Mucosa of rectum (tissue), 2 donors: ENCODE results near the gene NFIC.
A peak's percentile ranks its signal among the peaks of the same experiment; 100 is the strongest.

ENCODE experiments used
- H3K27ac ChIP-seq, 2 donors: one replicate each; pipeline ENCODE4 v1.7.0; 2013; ENCODE audit warnings: inconsistent platforms in 2 of 2, low read depth in 2 of 2, low read length in 2 of 2
- H3K27me3 ChIP-seq, 2 donors: one replicate each; pipeline ENCODE4 v1.7.0; 2013; ENCODE audit warnings: low read length in 2 of 2; ENCODE audit not compliant: control insufficient read depth in 2 of 2, insufficient read depth in 2 of 2
- H3K36me3 ChIP-seq, 2 donors: one replicate each; pipeline ENCODE4 v1.7.0; 2013; ENCODE audit warnings: low read length in 2 of 2; ENCODE audit not compliant: control insufficient read depth in 2 of 2, insufficient read depth in 2 of 2
- H3K4me1 ChIP-seq, 2 donors: one replicate each; pipeline ENCODE4 v1.7.0; 2013; ENCODE audit warnings: low read length in 2 of 2, mild to moderate bottlenecking in 1 of 2; ENCODE audit not compliant: control insufficient read depth in 2 of 2, insufficient read depth in 2 of 2
- H3K4me3 ChIP-seq, 2 donors: one replicate each; pipeline ENCODE4 v1.7.0; 2013; ENCODE audit warnings: low read length in 2 of 2
- H3K9ac ChIP-seq, 2 donors: one replicate each; pipeline ENCODE4 v1.7.0; 2013; ENCODE audit warnings: low read length in 2 of 2, low read depth in 1 of 2, mild to moderate bottlenecking in 1 of 2
- H3K9me3 ChIP-seq, 2 donors: one replicate each; pipeline ENCODE4 v1.7.0; 2013; ENCODE audit warnings: low read length in 2 of 2; ENCODE audit not compliant: control insufficient read depth in 2 of 2
- donor health status: healthy.
- donor health status: Normal muscosa, but diverticular disease.

NFIC gene

GRCh38 chr19:3458229-3459088, 92.1 kb downstream of the NFIC start:
- Histone ChIP-seq H3K36me3 (peaks cover 16 to 17% of the 10 kb centered on the region in 2 donors), H3K4me1 (peaks cover 5 to 7% of the 10 kb centered on the region in 2 donors), H3K9ac (no peak overlapping the region), H3K27me3 (no peaks in the 10 kb centered on the region), H3K9me3 (no peaks in the 10 kb centered on the region), H3K27ac (peak overlapping the region; percentile 36 to 67), H3K4me3 (no peak overlapping the region)

DNA sequence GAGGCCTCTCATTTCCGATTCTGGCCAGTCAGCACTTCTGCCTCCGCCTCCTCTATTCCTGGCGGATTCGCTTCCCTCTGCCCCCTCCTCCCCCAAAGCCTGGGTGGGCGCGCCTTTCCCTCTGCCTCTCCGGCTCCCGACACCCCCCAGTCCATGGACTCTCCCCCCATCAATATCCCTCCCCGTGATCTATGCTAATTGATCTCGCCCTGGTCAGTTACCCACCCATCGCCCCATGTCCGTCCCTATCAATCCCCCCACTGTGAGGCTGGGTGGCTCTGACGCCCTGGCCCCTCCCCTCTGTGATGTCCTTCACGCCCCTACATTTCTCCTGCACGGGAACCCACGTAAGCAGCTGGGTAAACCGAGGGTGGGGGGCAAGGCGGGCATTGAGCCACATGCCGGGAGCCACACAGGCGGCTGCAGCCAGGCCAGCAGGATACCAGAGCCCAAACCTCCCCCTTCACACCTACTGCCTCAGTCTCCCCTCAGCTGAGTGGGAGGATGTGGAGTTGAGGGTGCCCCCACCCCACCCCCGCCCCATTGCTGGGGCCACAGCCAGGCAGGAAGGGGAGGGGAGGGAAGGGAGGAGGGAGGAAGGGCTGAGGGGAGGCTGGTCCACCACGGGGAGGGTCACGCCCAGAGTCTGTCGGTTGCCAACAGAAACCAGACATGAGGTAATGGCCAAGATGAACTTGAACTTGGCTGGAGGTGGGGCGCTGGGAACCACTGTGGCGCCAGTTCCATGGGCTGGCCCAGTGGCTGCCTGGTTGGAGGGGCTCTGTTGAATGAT, 92.9 kb downstream of the NFIC start:
- peaks cover 5 to 7% of the 10 kb centered on the region in 2 donors for H3K4me1 ChIP-seq
- H3K27ac ChIP-seq, result peak overlapping the region; percentile 36 to 67
- H3K9ac ChIP-seq, result no peak overlapping the region

DNA sequence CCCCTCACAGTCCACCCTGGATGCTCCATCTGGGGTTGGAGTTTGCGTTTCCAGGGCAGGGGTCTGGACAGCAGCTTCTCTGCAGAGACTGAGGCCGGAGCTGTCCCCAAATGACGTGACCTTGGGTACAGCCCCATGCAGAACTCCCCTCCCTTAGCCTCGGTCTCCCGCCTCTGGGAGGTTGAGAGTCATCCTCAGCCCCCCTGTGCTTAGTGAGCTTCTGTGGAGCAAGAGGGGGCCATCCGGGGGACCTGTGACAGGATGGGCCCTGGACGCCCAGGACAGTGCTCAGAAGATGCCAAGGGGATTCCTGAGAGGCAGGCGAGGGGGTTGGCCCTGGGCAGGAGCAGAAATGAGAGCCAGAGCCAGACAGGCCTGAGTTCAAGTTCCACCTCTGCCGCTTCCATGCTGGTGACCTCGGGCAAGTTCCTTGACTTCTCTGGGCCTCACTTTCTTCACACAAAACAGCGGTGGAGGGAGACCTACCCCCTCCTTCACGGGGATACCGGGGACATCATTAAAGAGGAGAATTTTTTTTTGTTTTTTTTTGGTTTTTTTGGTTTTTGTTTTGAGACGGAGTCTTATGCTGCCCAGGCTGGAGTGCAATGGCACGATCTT, 93.7 kb downstream of the NFIC start:
- no peaks in the 10 kb centered on the region for H3K9me3 ChIP-seq
- H3K4me1 ChIP-seq, result peaks cover 5 to 7% of the 10 kb centered on the region in 2 donors

More for the DNA sequence above, 92.9 kb downstream of the NFIC start:
- peak overlapping the region in 1 of 2 donors; percentile 4 for H3K4me3 ChIP-seq
- H3K9me3 ChIP-seq, result no peaks in the 10 kb centered on the region
- no peaks in the 10 kb centered on the region for H3K27me3 ChIP-seq
- peaks cover 11 to 16% of the 10 kb centered on the region in 2 donors for H3K36me3 ChIP-seq

GRCh38 chr19:3462991-3463713, 96.8 kb downstream of the NFIC start:
- no peak overlapping the region for H3K9ac ChIP-seq
- no peaks in the 10 kb centered on the region for H3K9me3 ChIP-seq
- H3K4me3 ChIP-seq, result no peak overlapping the region
- H3K36me3 ChIP-seq, result peaks cover 0 to 6% of the 10 kb centered on the region in 2 donors
- H3K4me1 ChIP-seq, result peaks cover 0 to 5% of the 10 kb centered on the region in 2 donors
- no peak overlapping the region for H3K27ac ChIP-seq
- no peaks in the 10 kb centered on the region for H3K27me3 ChIP-seq

More for the DNA sequence above, 93.7 kb downstream of the NFIC start:
- Histone ChIP-seq H3K9ac (peak overlapping the region in 1 of 2 donors; percentile 19), H3K27me3 (no peaks in the 10 kb centered on the region), H3K36me3 (peaks cover 8 to 11% of the 10 kb centered on the region in 2 donors), H3K27ac (no peak overlapping the region), H3K4me3 (no peak overlapping the region)

GRCh38 chr19:3463714-3464586, 97.6 kb downstream of the NFIC start:
- H3K9me3 ChIP-seq, result no peaks in the 10 kb centered on the region
- peaks cover 0 to 5% of the 10 kb centered on the region in 2 donors for H3K4me1 ChIP-seq
- no peak overlapping the region for H3K4me3 ChIP-seq
- no peaks in the 10 kb centered on the region for H3K27me3 ChIP-seq
- H3K36me3 ChIP-seq, result peaks cover 0 to 6% of the 10 kb centered on the region in 2 donors
- H3K9ac ChIP-seq, result no peak overlapping the region
- H3K27ac ChIP-seq, result no peak overlapping the region

GRCh38 chr19:3464587-3465235, 98.3 kb downstream of the NFIC start:
- Histone ChIP-seq H3K4me1 (peaks cover 0 to 4% of the 10 kb centered on the region in 2 donors), H3K9ac (no peak overlapping the region), H3K27ac (no peak overlapping the region), H3K27me3 (no peaks in the 10 kb centered on the region), H3K36me3 (peaks cover 0 to 6% of the 10 kb centered on the region in 2 donors), H3K9me3 (no peaks in the 10 kb centered on the region), H3K4me3 (no peak overlapping the region)

DNA sequence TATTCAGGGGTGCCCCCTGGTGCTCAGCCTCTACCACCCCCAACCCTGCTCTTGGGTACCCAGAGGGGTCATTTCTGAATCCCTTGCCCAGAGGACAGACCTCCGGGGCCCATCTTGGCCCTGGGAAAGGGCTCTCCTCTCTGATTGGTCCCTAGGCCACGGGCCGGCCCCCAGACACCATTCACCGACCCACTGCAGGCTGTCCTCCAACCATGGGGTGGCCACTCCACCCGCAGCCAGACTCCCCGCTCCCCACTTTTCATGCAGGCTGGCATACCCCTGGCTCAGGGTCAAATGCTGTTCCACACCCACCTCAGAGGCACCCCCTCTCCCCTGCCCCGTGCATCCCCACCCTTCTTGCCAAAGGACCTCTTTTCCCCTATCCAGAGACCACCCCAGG, 99.2 kb downstream of the NFIC start:
- Histone ChIP-seq H3K9ac (no peak overlapping the region), H3K4me3 (no peak overlapping the region), H3K27ac (no peak overlapping the region), H3K9me3 (no peaks in the 10 kb centered on the region), H3K4me1 (no peaks in the 10 kb centered on the region), H3K27me3 (no peaks in the 10 kb centered on the region), H3K36me3 (peaks cover 0 to 6% of the 10 kb centered on the region in 2 donors)

- peaks cover 0 to 6% of the 10 kb centered on the region in 2 donors for H3K36me3 ChIP-seq
- no peak overlapping the region for H3K4me3 ChIP-seq
- no peaks in the 10 kb centered on the region for H3K9me3 ChIP-seq
- H3K9ac ChIP-seq, result no peak overlapping the region
- H3K27me3 ChIP-seq, result no peaks in the 10 kb centered on the region
- no peak overlapping the region for H3K27ac ChIP-seq
- no peaks in the 10 kb centered on the region for H3K4me1 ChIP-seq
These were observed 100.3 kb downstream of the NFIC start for GRCh38 chr19:3466635-3467034.
